ENCODE measurements around the gene ASXL1. TPM values are rescaled to one million over a fixed set of nuclear protein-coding genes. Genes with fewer than 3 reads are reported as not detected.

The ASXL1 gene
- 64.2 and 68.8 TPM in 2 replicates for total RNA-seq

- DNase-seq (ENCODE audit: insufficient read length, low spot score, missing footprints), result peak; percentile 97
- Histone ChIP-seq H3K4me1 (ENCODE audit: insufficient read depth, low read length) (peaks cover 57% of the 10 kb centered on the region), H3K4me2 (ENCODE audit: insufficient read depth, low read length) (peak within 1 kb of the TSS; percentile 97), H3K36me3 (ENCODE audit: insufficient read depth, low read length) (no peaks in the 10 kb centered on the region), H2AFZ (ENCODE audit: low read length) (peak within 1 kb of the TSS; percentile 82), H3K9me3 (ENCODE audit: low read depth, low read length) (no peaks in the 10 kb centered on the region), H3K4me3 (ENCODE audit: insufficient read depth, low read length) (peak within 1 kb of the TSS; percentile 90), H4K20me1 (ENCODE audit: insufficient read depth, low read length) (peaks cover 28% of the 10 kb centered on the region), H3K79me2 (ENCODE audit: insufficient read depth, low read length) (peaks cover 43% of the 10 kb centered on the region), H3K27me3 (ENCODE audit: insufficient read depth, low read length) (no peaks in the 10 kb centered on the region), H3K27ac (ENCODE audit: low read depth, low read length) (peak within 1 kb of the TSS; percentile 94)
- TF ChIP-seq CTCF (IDR thresholded peaks at IDR 0.05; ENCODE audit: extremely low read depth, low read depth, low read length), result no peak
Measured at GRCh38 chr20:32357869-32358631, at the start of gene ASXL1. Gene ASXL1 (plus strand): TSS chr20:32358331. CDS start chr20:32358776, 445 bp downstream.

DNA sequence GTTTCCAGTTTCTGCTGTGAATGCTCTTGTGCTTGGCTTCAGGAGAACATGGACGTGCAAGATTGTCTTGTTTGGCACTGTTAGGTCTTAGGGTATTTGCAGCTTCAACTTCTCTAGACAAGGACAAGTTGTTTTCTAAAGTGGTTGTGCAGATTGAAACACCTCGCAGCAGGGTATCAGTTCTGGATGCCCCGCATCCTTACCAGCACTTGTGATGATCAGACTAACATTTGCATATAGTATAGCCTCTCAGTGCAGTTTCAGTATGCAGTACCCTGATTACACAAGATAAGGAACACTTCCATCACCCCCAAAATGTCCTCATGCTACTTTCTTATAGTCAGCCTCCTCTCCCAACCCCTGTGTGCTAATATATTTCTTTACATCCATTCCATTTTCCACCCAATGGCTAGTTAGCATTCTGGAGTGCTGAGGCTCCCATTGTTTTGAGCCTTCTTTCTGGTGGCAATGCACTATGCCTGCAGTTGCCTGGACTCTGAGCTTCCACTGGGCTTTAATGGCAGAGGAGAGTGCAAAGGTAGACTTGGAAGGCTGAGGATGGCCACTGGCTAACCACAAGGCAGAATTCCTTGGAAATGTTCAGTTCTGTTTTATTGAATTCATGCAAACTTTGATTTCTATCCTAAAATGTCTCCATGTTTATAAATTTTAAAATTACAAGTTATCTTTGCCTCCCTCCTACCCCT, 45.3 kb upstream of the ASXL1 start:
- Histone ChIP-seq H3K36me3 (ENCODE audit: insufficient read depth, low read length) (peaks cover 45% of the 10 kb centered on the region), H3K27ac (ENCODE audit: low read depth, low read length) (no peak overlapping the region)

DNA sequence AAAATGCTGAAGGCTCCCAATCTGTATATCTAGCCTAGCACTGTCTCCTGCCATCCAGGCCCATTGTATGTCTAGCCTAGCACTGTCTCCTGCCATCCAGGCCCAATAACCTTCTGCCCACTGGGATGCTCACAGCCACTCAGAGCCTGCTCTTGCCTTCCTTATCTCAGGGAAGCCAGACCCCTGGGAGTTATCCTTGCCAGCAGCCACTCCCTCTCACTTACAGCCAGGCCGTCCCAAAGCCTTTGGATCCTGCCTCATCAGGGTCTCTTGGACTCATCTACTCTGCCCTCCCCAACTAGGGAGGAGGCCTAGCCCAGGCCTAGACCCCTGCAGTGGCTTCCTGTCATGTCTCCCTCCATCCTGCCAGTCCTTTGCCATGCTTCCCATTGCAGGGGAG, 43.4 kb upstream of the ASXL1 start:
- H3K27me3 ChIP-seq (ENCODE audit: insufficient read depth, low read length), result no peaks in the 10 kb centered on the region
- no peak overlapping the region for H3K4me2 ChIP-seq (ENCODE audit: insufficient read depth, low read length)
- no peak for TF ChIP-seq CTCF (IDR thresholded peaks at IDR 0.05; ENCODE audit: extremely low read depth, low read depth, low read length)
- no peak for DNase-seq (ENCODE audit: insufficient read length, low spot score, missing footprints)
- no peak overlapping the region for H2AFZ ChIP-seq (ENCODE audit: low read length)
- H3K36me3 ChIP-seq (ENCODE audit: insufficient read depth, low read length), result peaks cover 50% of the 10 kb centered on the region
- no peak overlapping the region for H3K27ac ChIP-seq (ENCODE audit: low read depth, low read length)
- H4K20me1 ChIP-seq (ENCODE audit: insufficient read depth, low read length), result peaks cover 20% of the 10 kb centered on the region
- no peaks in the 10 kb centered on the region for H3K9me3 ChIP-seq (ENCODE audit: low read depth, low read length)
- H3K4me1 ChIP-seq (ENCODE audit: insufficient read depth, low read length), result no peaks in the 10 kb centered on the region
- H3K4me3 ChIP-seq (ENCODE audit: insufficient read depth, low read length), result no peak overlapping the region
- peaks cover 12% of the 10 kb centered on the region for H3K79me2 ChIP-seq (ENCODE audit: insufficient read depth, low read length)

More for the DNA sequence above, 45.3 kb upstream of the ASXL1 start:
- Histone ChIP-seq H2AFZ (ENCODE audit: low read length) (no peak overlapping the region), H3K4me1 (ENCODE audit: insufficient read depth, low read length) (no peaks in the 10 kb centered on the region), H3K9me3 (ENCODE audit: low read depth, low read length) (no peaks in the 10 kb centered on the region), H4K20me1 (ENCODE audit: insufficient read depth, low read length) (peaks cover 20% of the 10 kb centered on the region), H3K4me3 (ENCODE audit: insufficient read depth, low read length) (no peak overlapping the region), H3K79me2 (ENCODE audit: insufficient read depth, low read length) (peaks cover 18% of the 10 kb centered on the region), H3K27me3 (ENCODE audit: insufficient read depth, low read length) (no peaks in the 10 kb centered on the region), H3K4me2 (ENCODE audit: insufficient read depth, low read length) (no peak overlapping the region)
- no peak for TF ChIP-seq CTCF (IDR thresholded peaks at IDR 0.05; ENCODE audit: extremely low read depth, low read depth, low read length)
- DNase-seq (ENCODE audit: insufficient read length, low spot score, missing footprints), result peak; percentile 50

DNA sequence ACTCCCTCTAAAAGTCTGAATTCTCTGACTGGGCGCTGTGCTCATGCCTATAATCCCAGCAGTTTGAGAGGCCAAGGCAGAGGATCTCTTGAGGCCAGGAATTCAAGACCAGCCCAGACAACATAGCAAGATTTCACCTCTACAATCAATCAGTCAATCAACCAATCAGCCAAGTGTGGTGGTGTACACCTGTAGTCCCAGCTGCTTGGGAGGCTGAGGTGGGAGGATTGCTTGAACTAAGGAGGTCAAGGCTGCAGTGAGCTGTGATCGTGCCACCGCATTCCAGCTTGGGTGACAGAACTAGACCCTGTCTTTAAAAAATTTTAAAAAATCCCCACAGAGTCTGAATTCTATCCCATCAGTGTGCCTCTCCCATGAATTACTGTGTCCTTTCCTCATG, 42.7 kb upstream of the ASXL1 start:
- H3K27ac ChIP-seq (ENCODE audit: low read depth, low read length), result no peak overlapping the region
- no peaks in the 10 kb centered on the region for H3K9me3 ChIP-seq (ENCODE audit: low read depth, low read length)
- peaks cover 44% of the 10 kb centered on the region for H3K36me3 ChIP-seq (ENCODE audit: insufficient read depth, low read length)
- peaks cover 20% of the 10 kb centered on the region for H4K20me1 ChIP-seq (ENCODE audit: insufficient read depth, low read length)
- peaks cover 7% of the 10 kb centered on the region for H3K79me2 ChIP-seq (ENCODE audit: insufficient read depth, low read length)
- H3K4me3 ChIP-seq (ENCODE audit: insufficient read depth, low read length), result no peak overlapping the region
- no peak for DNase-seq (ENCODE audit: insufficient read length, low spot score, missing footprints)
- H2AFZ ChIP-seq (ENCODE audit: low read length), result no peak overlapping the region
- no peak for TF ChIP-seq CTCF (IDR thresholded peaks at IDR 0.05; ENCODE audit: extremely low read depth, low read depth, low read length)
- H3K4me2 ChIP-seq (ENCODE audit: insufficient read depth, low read length), result no peak overlapping the region
- no peaks in the 10 kb centered on the region for H3K27me3 ChIP-seq (ENCODE audit: insufficient read depth, low read length)
- H3K4me1 ChIP-seq (ENCODE audit: insufficient read depth, low read length), result no peaks in the 10 kb centered on the region

Measured in osteoblast (primary cell).